WERI-Rb-1 (cell line): Measurements from ENCODE around the gene RDH16.

Experiments used
- DNase-seq: peaks from one replicate; pipeline ENCODE4 v3.0.0-alpha.2; 2020
- H3K27ac ChIP-seq: fragments of 250-450 bp; sonication (Bioruptor Pico); 2 replicates; pipeline ENCODE4 v1.5.1; 2020; ENCODE audit warnings: mild to moderate bottlenecking, moderate library complexity
- H3K27me3 ChIP-seq: fragments of 250-450 bp; sonication (Bioruptor Pico); 2 replicates; pipeline ENCODE4 v1.5.1; 2021; ENCODE audit warnings: mild to moderate bottlenecking, low read depth, moderate library complexity; ENCODE audit not compliant: insufficient read depth, severe bottlenecking
- H3K36me3 ChIP-seq: fragments of 250-450 bp; sonication (Bioruptor Pico); 2 replicates; pipeline ENCODE4 v1.5.1; 2020; ENCODE audit warnings: mild to moderate bottlenecking, moderate library complexity
- H3K4me3 ChIP-seq: 2 replicates; pipeline ENCODE4 v1.5.1; 2011; ENCODE audit warnings: low read depth, mild to moderate bottlenecking, control low read depth, low read length
- H3K9me3 ChIP-seq: fragments of 250-450 bp; sonication (Bioruptor Pico); 2 replicates; pipeline ENCODE4 v1.5.1; 2021; ENCODE audit warnings: mild to moderate bottlenecking, moderate library complexity; ENCODE audit not compliant: severe bottlenecking
- CTCF ChIP-seq: IDR thresholded peaks from 2 replicates; pipeline ENCODE4 v1.5.1; 2011; ENCODE audit warnings: low read depth, mild to moderate bottlenecking, control low read depth, inconsistent platforms, low read length

Gene RDH16

GRCh38 chr12:56905852-56906251 is 51.6 kb downstream of the RDH16 start:
- H3K27me3 ChIP-seq: no peaks in the 10 kb centered on the region
- H3K27ac ChIP-seq: no peak overlapping the region
- H3K9me3 ChIP-seq: peaks cover 18% of the 10 kb centered on the region
- H3K36me3 ChIP-seq: no peaks in the 10 kb centered on the region
- no peak overlapping the region for H3K4me3 ChIP-seq
- DNase-seq: no peak
- TF ChIP-seq CTCF: no peak

- no peaks in the 10 kb centered on the region for H3K27me3 ChIP-seq
- H3K4me3 ChIP-seq: no peak overlapping the region
- H3K36me3 ChIP-seq: no peaks in the 10 kb centered on the region
- H3K9me3 ChIP-seq: peaks cover 19% of the 10 kb centered on the region
- TF ChIP-seq CTCF: no peak
- no peak overlapping the region for H3K27ac ChIP-seq
- no peak for DNase-seq
These were observed 54.0 kb downstream of the RDH16 start for GRCh38 chr12:56903374-56903773.
